Measurements from ENCODE around the gene CLEC12A.

GRCh38 chr12:9977916-9978315 lies 6.7 kb downstream of the CLEC12A start:
- TF ChIP-seq POLR2A (IDR thresholded peaks at IDR 0.05) (no peak), CTCF (IDR thresholded peaks at IDR 0.05 in 4 of 5, conservative IDR thresholded peaks at IDR 0.05 in 1 of 5) (no peak)
